Vagina (tissue), 2 donors: ENCODE results near the gene APOL1.

ENCODE experiments used
- POLR2A ChIP-seq, 2 donors: fragments of 450-650 bp; IDR thresholded peaks; one replicate each; pipeline ENCODE4 v1.6.1; 2017; ENCODE audit warnings: antibody characterized with exemption in 2 of 2, mild to moderate bottlenecking in 2 of 2, moderate library complexity in 2 of 2
- POLR2AphosphoS5 ChIP-seq, 2 donors: sonication (generic); formaldehyde crosslinking; IDR thresholded peaks; one replicate each; pipeline ENCODE4 v1.9.0; 2017; ENCODE audit warnings: antibody characterized with exemption in 2 of 2, mild to moderate bottlenecking in 2 of 2, low read depth in 1 of 2; ENCODE audit not compliant: insufficient read depth in 1 of 2
- TF ChIP-seq, protein P1 (sequence below), 3 experiments: fragments of 450-650 bp in 2 of 3; fragments of 200-600 bp in 1 of 3; sonication (generic) in 1 of 3; IDR thresholded peaks; one replicate each; pipeline ENCODE4 v1.5.1; 2017 to 2019; ENCODE audit warnings: antibody characterized with exemption in 3 of 3, mild to moderate bottlenecking in 2 of 3, moderate library complexity in 2 of 3

DNA sequence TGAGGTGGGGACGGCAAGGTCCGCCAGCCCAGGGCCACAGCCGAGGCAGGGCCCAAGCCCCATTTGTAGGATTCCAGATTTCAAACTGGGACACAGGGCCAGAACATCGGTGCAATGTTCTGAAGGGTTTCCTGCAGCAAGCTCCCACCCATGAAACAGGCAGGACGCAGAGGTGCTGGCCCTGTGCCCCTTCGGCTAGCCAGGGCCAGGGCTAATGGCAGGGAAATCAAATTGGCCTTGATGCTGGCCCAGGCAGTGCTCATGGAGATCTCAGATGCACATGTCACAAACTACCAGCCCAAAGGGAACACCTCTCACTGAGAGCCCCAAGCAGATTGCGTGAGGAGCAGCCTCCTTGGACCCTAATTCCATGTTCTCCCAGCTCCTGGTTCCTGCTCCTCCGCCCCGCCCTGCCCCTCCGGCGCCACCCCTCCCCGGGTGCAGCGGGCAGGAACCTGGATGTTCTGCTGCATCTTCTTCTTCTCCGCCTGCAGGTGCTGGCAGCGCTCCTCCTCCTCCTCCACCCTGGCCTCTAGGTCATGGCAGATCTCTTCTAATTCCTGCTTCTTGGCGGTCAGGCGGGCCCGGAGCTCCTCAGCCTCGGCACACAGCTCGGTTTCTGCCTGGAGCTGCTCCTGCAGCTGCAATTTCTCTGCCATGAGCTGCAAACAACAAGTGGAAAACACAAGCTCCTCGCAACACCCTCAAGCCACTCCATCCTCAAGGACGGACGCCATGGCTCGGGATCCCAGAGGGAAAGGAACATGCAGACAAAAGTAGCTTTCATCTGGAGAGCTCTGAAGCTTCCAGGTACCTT is 47.7 kb downstream of the APOL1 start:
- TF ChIP-seq POLR2A (IDR thresholded peaks at IDR 0.05) (no peak), POLR2AphosphoS5 (IDR thresholded peaks at IDR 0.05; ENCODE audit: insufficient read depth in 1 of 2, low read depth in 1 of 2) (no peak)
- TF ChIP-seq, protein P1, sequence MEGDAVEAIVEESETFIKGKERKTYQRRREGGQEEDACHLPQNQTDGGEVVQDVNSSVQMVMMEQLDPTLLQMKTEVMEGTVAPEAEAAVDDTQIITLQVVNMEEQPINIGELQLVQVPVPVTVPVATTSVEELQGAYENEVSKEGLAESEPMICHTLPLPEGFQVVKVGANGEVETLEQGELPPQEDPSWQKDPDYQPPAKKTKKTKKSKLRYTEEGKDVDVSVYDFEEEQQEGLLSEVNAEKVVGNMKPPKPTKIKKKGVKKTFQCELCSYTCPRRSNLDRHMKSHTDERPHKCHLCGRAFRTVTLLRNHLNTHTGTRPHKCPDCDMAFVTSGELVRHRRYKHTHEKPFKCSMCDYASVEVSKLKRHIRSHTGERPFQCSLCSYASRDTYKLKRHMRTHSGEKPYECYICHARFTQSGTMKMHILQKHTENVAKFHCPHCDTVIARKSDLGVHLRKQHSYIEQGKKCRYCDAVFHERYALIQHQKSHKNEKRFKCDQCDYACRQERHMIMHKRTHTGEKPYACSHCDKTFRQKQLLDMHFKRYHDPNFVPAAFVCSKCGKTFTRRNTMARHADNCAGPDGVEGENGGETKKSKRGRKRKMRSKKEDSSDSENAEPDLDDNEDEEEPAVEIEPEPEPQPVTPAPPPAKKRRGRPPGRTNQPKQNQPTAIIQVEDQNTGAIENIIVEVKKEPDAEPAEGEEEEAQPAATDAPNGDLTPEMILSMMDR (IDR thresholded peaks at IDR 0.05): no peak
